Small intestine (tissue), 7 donors: ENCODE data around the gene SMOC1. TPM values are rescaled to one million over a fixed set of nuclear protein-coding genes. Genes with fewer than 3 reads are reported as not detected.
A peak's percentile ranks its signal among the peaks of the same experiment; 100 is the strongest.

ENCODE experiments used
- DNase-seq, 2 donors: peaks; one replicate each; pipeline versions ENCODE4 v3.0.0 to v3.0.0-alpha.2; 2013
- FAIRE-seq: peaks from 2 replicates; lab custom pipeline; 2012; peaks lifted over from hg19 to GRCh38; lab: Jason Lieb, UNC
- H3K27ac ChIP-seq, 3 donors: one replicate each; pipeline ENCODE4 v1.5.1; 2013; ENCODE audit warnings: low read length in 2 of 3, mild to moderate bottlenecking in 2 of 3, control low read depth in 1 of 3, inconsistent platforms in 1 of 3, low read depth in 1 of 3, moderate library complexity in 1 of 3
- H3K27me3 ChIP-seq, 3 donors: one replicate each; pipeline ENCODE4 v1.6.1; 2013; ENCODE audit warnings: low read length in 3 of 3, inconsistent platforms in 1 of 3; ENCODE audit not compliant: control insufficient read depth in 3 of 3, insufficient read depth in 3 of 3
- H3K36me3 ChIP-seq, 3 donors: one replicate each; pipeline ENCODE4 v1.6.1; 2013; ENCODE audit warnings: low read length in 3 of 3, inconsistent platforms in 1 of 3, low read depth in 1 of 3, mild to moderate bottlenecking in 1 of 3, moderate library complexity in 1 of 3; ENCODE audit not compliant: control insufficient read depth in 3 of 3, insufficient read depth in 2 of 3
- H3K4me1 ChIP-seq, 3 donors: one replicate each; pipeline ENCODE4 v1.6.1; 2013; ENCODE audit warnings: low read length in 2 of 3, inconsistent platforms in 1 of 3, low read depth in 1 of 3, mild to moderate bottlenecking in 1 of 3, moderate library complexity in 1 of 3; ENCODE audit not compliant: control insufficient read depth in 3 of 3, insufficient read depth in 2 of 3
- H3K4me3 ChIP-seq, 3 donors: one replicate each; pipeline ENCODE4 v1.5.1; 2013; ENCODE audit warnings: low read length in 3 of 3, control low read depth in 1 of 3, inconsistent platforms in 1 of 3, low read depth in 1 of 3, mild to moderate bottlenecking in 1 of 3, moderate library complexity in 1 of 3
- H3K9me3 ChIP-seq, 2 donors: one replicate each; pipeline ENCODE4 v1.6.1; 2013; ENCODE audit warnings: low read depth in 1 of 2, low read length in 1 of 2; ENCODE audit not compliant: control insufficient read depth in 2 of 2, insufficient read depth in 1 of 2
- WGBS, 3 donors: extraction: QIAGEN DNeasy Blood & Tissue Kit; methylation state at CpG; one replicate each; pipeline ENCODE4 v1.1.7; 2013; 5-methylcytosine and 5-hydroxymethylcytosine counted together
- polyA plus RNA-seq, 4 donors: library from polyadenylated mRNA; stranded (reverse) in 3 of 4; unstranded in 1 of 4; fragments of 200-250 nt in 3 of 4; fragments of 120-200 nt in 1 of 4; gene quantifications; one replicate each; pipeline versions ENCODE4 v1.2.1 to v1.2.3, GENCODE V29; 2013
- donor health status: healthy with polysubstance abuse.
- donor health status: control.
- donor health status: control.
- donor health status: Bipolar disorder and iron deficiency.
- donor health status: healthy.

The SMOC1 gene
- polyA plus RNA-seq, 4 donors, result 0.94 to 3.5 (median 1.9) TPM; not detected in 1

DNA sequence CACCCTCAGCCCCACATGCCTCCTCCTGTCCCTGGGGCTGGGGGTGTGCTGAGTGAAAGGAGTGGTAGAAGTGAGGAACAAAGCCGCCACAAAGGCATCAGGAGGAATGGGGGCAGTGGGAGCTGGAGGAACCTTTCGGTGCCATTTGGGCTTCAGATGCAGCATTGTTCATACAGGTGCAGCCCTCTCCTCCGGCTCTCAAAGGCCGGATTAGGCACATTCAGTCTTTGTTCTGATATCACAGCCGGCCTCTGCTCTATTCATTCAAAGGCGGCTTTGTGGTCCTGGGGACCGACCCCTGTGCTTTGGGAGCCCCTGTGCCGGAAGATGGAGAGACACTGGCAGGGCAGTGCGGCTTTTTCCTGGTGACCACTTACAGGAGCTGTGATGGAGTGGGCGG lies 53.2 kb downstream of the SMOC1 start:
- no peaks in the 10 kb centered on the region for H3K4me1 ChIP-seq
- no peaks in the 10 kb centered on the region for H3K9me3 ChIP-seq
- WGBS, 3 donors, result 70 to 89% (median 80%) methylated on average over 10 of the region's 10 CpGs
- FAIRE-seq, result no peak
- H3K27ac ChIP-seq, result no peak overlapping the region
- DNase-seq, result no peak
- no peak overlapping the region for H3K4me3 ChIP-seq
- H3K27me3 ChIP-seq, result peaks cover 0 to 14% (median 2%) of the 10 kb centered on the region in 3 donors
- no peaks in the 10 kb centered on the region for H3K36me3 ChIP-seq

GRCh38 chr14:69933623-69934275 lies 54.5 kb downstream of the SMOC1 start:
- Histone ChIP-seq H3K36me3 (no peaks in the 10 kb centered on the region), H3K27me3 (peaks cover 0 to 8% (median 4%) of the 10 kb centered on the region in 3 donors), H3K9me3 (no peaks in the 10 kb centered on the region), H3K27ac (no peak overlapping the region), H3K4me1 (no peaks in the 10 kb centered on the region), H3K4me3 (no peak overlapping the region)
- FAIRE-seq, result no peak
- WGBS, 3 donors, result 77 to 85% (median 80%) methylated on average over 9 of the region's 9 CpGs
- DNase-seq, result no peak

- no peak for FAIRE-seq
- 45 to 64% (median 57%) methylated on average over 12 of the region's 12 CpGs for WGBS, 3 donors
Measured at GRCh38 chr14:69937367-69938081, 58.3 kb downstream of the SMOC1 start.

GRCh38 chr14:69938751-69939150 lies 59.5 kb downstream of the SMOC1 start:
- Histone ChIP-seq H3K9me3 (no peaks in the 10 kb centered on the region), H3K4me3 (no peak overlapping the region), H3K36me3 (no peaks in the 10 kb centered on the region), H3K27me3 (peaks cover 0 to 4% (median 4%) of the 10 kb centered on the region in 3 donors), H3K27ac (no peak overlapping the region), H3K4me1 (peaks cover 0 to 16% (median 3%) of the 10 kb centered on the region in 3 donors)
- WGBS, 3 donors, result 85 to 96% (median 92%) methylated on average over 6 of the region's 6 CpGs
- DNase-seq (no peak), FAIRE-seq (no peak)

More at GRCh38 chr14:69937367-69938081, 58.3 kb downstream of the SMOC1 start:
- no peak for DNase-seq
- Histone ChIP-seq H3K4me3 (no peak overlapping the region), H3K27ac (no peak overlapping the region), H3K36me3 (no peaks in the 10 kb centered on the region), H3K27me3 (peaks cover 0 to 4% (median 4%) of the 10 kb centered on the region in 3 donors), H3K4me1 (peaks cover 0 to 5% (median 0%) of the 10 kb centered on the region in 3 donors), H3K9me3 (no peaks in the 10 kb centered on the region)

DNA sequence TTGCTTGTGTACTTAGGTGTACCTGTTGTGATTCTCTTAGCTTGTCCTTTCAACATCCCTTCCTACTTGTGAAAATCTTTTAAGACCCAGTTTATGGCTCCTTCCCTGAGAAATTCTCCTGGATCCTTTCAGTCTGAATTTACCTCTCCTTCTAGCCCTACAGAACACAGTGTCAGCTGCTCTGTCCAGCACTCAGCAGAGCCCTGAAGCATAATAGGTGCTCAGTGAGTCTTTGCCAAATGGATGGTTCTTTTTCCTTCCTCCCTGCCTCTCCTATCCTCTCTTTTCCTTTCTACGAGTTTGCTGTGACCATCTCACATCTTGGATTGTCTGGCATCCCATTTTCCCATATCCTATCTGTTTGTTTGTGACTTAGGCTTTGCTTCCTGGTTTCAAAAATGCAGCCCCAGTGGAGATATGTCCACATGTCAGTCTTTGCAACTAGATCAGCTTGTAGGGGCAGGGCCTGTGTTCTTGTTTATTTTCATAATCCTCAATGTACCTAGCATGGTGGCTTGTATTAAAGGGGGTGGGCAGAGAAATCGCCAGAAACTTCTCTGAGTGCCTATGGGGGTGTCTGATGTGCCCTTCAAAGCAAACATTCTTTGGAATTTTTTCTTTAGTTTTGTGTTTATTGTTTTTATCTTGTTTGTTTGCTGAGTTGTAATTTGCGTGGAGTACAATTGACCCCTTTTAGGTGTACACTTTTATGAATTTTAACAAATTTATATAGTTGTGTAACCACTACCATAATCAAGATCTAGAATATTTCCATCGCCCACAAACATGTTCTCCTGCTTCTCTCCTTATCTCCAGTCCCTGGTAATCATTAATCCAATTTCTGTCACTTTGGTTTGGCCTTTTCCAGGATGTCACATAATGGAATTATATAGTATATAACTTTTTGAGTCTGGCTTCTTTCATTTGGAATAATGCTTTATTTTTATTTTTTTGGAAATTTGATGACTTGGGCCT lies 62.8 kb downstream of the SMOC1 start:
- Histone ChIP-seq H3K27ac (no peak overlapping the region), H3K9me3 (peaks cover 0 to 9% of the 10 kb centered on the region in 2 donors), H3K4me1 (peaks cover 0 to 17% (median 3%) of the 10 kb centered on the region in 3 donors), H3K36me3 (no peaks in the 10 kb centered on the region), H3K4me3 (no peak overlapping the region), H3K27me3 (peaks cover 0 to 4% (median 0%) of the 10 kb centered on the region in 3 donors)
- FAIRE-seq (no peak), DNase-seq (peak; percentile 58 to 71)
- WGBS, 3 donors, result 10 to 43% (median 22%) methylated on average over 4 of the region's 4 CpGs

DNA sequence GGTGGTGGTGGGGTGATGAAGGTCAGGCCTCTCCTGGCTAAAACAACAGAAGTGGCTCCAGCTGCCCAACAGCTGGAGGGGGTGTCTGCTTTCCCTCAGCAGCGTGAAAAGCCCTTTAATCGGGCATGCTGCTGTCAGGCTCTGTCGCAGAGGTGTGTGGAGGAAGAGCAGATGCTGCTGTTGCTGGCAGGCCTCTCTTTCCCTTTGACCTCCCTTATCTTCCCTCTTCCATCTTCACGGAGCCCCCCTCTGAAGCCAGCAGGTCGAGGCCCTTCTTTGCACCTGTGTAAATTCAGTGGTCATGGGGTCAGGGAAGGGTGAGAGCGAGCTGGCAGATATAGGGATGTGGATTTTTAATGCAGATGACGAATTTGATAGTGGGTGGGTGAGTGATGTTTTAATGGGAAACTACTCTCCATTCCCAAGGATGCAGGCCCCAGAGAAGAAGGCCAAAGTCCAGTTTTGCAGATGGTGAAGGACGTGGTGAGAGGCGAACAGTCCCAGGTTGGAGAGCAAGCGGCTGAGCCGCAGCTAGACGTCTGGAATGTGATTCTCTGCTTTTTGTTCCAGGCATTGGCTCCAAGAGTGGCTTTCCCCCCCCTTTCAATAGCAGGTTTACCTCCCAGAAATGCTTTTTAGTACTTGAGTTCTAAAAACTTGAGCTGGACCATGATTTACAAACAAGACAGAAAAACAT lies 64.0 kb downstream of the SMOC1 start:
- no peak for FAIRE-seq
- Histone ChIP-seq H3K36me3 (no peaks in the 10 kb centered on the region), H3K9me3 (peaks cover 0 to 9% of the 10 kb centered on the region in 2 donors), H3K27ac (no peak overlapping the region), H3K27me3 (peaks cover 0 to 3% (median 0%) of the 10 kb centered on the region in 3 donors), H3K4me3 (no peak overlapping the region), H3K4me1 (peaks cover 0 to 17% (median 3%) of the 10 kb centered on the region in 3 donors)
- 29 to 41% (median 37%) methylated on average over 12 of the region's 12 CpGs for WGBS, 3 donors
- peak; percentile 19 to 43 for DNase-seq

DNA sequence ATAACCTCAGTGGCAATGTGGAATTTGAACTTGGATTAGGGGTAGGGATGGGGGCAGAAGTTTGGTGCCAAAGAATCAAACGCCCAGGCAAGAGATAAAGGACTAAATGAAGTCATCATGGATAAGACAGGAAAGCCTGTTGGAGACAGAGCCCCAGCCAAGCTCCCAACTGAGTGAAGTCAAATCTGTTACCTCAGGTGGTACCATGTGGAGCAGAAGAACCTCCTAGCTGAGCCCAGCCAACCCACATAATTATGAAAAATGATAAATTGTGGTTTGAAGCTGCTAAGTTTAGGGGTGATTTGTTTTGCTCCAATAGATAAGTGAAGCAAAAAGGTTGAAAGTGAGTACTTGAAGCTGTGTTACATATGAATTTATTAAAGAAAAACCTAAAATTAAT lies 66.1 kb downstream of the SMOC1 start:
- Histone ChIP-seq H3K36me3 (no peaks in the 10 kb centered on the region), H3K4me3 (no peak overlapping the region), H3K9me3 (peaks cover 0 to 9% of the 10 kb centered on the region in 2 donors), H3K4me1 (peaks cover 0 to 17% (median 3%) of the 10 kb centered on the region in 3 donors), H3K27ac (no peak overlapping the region), H3K27me3 (no peaks in the 10 kb centered on the region)
- DNase-seq, result no peak
- FAIRE-seq, result no peak
- WGBS, 3 donors, result 43 to 53% (median 43%) methylated on average over 1 of the region's 1 CpG
